ENCODE data around the gene INTS3.
"Not testable (repeated sequence)": the region's sequence is repeated elsewhere in the genome, so short reads cannot be mapped to it uniquely, and the experiment has no call there.

INTS3 gene

GRCh38 chr1:153779781-153780541 is 52.1 kb downstream of the INTS3 start:
- peak; percentile 57 for DNase-seq (ENCODE audit: low read depth)

DNA sequence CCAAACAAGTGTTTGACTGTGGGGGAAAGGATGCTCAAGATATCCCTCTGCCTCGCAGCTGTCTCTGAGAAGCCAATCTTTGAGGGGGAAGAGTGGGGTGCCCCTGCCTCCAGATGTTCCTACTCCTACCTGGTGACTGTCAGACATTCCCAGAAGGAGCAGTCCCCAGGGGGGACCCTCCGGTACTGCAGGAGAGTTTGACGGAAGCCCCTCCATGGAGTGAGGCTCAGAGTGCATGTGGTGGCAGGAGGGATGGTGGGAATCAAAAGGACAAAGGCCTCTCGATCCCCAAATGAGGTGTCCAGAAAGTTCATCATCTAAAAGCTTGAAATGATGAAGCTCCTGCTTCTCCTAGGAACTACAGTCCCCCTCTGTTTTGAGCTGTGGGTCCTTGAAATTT is 52.7 kb downstream of the INTS3 start:
- no peak for DNase-seq (ENCODE audit: low read depth)

GRCh38 chr1:153782648-153783047 is 54.8 kb downstream of the INTS3 start:
- DNase-seq (ENCODE audit: low read depth) = not testable (repeated sequence)

DNA sequence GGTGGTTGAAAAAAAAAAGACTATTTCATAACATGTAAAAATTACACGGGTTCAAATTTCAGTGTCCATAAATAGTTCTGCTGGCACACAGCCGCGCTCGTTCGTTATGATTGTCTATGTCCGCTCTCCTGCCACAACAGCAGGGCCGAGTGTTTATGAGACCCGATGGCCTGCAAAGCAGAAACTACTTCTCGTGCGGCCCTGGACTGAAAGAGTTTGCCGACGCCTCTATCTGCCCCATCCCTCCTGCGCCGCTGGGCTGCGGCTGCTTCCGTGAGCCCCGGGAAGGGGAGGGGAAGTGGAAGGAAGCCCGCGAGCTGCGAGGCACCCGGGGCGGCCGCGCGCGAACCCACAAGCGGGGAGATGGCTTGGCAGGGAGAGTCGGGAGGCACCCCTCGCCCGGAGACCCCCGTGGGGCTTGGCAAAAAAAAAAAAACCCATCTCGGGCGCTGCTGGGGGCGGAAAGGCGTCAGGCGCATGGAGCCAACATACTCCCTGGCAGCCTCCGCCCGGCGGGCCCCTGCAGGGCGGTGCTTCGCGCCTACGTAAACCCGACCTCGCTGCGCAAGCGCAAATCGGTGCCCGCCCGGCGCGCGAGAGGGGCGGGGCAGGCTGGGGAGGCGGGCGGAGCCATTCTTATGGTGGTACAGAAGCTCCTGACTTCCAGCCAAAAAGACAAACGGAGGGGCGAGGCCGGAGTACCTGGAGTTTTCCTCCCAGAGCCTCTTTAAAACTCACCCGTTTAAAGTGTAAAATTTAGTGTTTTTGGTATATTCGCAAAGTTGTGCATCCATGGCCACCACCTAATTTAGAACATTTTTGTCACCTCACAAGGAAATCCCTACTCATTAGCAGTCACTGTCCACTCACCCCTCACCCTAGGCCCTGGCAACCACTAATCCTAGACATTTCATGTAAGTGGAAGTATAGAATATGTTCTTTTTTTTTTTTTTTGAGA is 55.7 kb downstream of the INTS3 start:
- DNase-seq (ENCODE audit: low read depth) = peak; percentile 82

DNA sequence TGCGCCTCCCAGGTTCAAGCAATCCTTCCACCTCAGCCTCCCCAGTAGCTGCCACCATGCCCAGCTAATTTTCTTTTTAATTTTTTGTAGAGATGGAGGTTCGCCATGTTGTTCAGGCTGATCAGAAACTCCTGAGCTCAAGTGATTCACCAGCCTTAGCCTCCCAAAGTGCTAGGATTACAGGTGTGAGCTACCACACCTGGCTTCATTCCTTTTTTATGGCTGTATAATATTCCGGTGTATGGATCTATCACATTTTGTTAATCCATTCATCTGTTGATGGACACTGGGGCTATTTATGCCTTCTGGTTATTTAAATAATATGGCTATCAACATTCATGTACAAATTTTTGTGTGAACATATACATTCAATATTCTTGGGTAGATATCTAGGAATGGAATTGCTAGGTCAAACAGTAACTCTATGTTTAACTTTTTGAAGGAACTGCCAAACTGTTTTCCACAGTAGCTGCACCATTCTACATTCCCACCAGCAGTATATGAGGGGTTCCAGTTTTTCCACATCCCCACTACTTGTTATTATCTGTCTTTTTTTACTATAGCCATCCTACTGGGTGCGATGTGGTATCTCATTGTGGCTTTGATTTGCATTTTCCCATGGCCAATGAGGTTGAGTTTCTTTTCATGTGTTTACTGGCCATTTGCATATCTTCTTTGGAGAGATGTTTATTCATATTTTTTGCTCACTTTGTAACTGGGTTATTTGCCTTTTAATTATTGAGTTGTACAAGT is 58.4 kb downstream of the INTS3 start:
- no peak for DNase-seq (ENCODE audit: low read depth)

DNA sequence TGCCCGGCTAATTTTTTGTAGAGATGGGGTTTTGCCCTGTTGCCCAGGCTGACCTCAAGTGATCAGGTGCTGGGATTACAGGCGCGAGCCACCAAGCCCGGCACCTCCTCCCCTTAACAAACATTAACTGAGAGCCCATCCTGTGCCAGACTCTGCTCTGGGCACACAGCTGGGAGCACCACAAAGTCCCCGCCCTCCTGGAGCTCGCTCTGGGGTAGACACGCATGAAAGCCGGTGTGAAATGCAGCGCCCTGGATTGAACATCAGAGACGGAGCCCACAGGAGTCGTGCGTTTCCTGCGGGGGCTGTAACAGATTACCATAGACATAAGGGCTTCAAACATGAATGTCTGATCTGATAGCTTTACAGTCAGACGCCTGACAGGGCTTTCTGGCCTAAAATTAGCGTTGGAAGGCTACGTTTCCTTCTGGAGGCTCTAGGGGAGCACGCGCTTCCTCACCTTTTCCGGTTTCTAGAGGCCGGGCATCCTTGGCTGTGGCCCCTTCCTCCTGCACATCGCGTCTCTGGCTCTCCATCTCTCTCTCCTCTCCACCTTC is 61.7 kb downstream of the INTS3 start:
- DNase-seq (ENCODE audit: low read depth) = no peak

- DNase-seq (ENCODE audit: low read depth) = peak; percentile 48
Observed at GRCh38 chr1:153790313-153790965, 62.6 kb downstream of the INTS3 start.

- peak; percentile 98 for DNase-seq (ENCODE audit: low read depth)
Observed at GRCh38 chr1:153790966-153791647, 63.3 kb downstream of the INTS3 start.

- peak; percentile 77 for DNase-seq (ENCODE audit: low read depth)
Observed at GRCh38 chr1:153791648-153792253, 63.9 kb downstream of the INTS3 start.

- no peak for DNase-seq (ENCODE audit: low read depth)
Observed at GRCh38 chr1:153792631-153793041, 64.8 kb downstream of the INTS3 start.

GRCh38 chr1:153793261-153793972 is 65.6 kb downstream of the INTS3 start:
- DNase-seq (ENCODE audit: low read depth) = no peak

- no peak for DNase-seq (ENCODE audit: low read depth)
Observed at GRCh38 chr1:153793973-153794615, 66.2 kb downstream of the INTS3 start.

DNA sequence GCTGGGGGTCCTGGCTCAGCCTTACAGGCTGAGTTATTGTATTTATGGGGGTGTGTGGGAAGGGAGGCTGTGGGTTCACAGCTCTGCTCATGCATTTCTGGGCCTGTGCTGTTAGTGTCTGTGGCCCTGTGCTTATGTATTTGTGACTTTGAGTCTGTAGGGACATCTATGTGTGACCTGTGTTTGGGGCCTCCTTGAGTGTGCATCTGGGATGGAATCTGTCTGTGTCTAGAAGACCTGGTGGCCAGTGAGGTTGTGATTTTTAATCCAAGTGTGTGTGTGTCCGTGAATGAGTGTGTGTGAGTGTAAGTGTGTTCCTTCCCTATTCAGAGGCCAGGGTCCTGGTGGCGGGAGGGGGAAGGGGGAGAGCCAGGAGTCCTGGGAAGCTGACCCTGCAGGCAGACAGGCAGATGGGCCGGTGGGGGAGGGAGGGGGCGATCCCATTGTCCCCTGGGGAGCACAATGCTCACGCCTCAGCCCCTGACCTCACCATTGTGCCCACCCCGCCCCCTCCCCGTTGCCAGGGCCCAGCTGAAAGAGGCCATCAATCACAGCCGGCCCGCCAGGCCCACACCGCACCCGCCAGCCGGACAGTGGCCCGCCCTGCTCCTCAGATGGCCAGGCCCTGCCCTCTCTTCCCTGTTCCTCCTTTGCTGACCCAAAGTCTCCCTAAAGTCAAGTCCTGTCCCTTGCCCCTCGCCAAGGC is 66.9 kb downstream of the INTS3 start:
- DNase-seq (ENCODE audit: low read depth) = no peak

GRCh38 chr1:153795330-153795837 is 67.5 kb downstream of the INTS3 start:
- no peak for DNase-seq (ENCODE audit: low read depth)

DNA sequence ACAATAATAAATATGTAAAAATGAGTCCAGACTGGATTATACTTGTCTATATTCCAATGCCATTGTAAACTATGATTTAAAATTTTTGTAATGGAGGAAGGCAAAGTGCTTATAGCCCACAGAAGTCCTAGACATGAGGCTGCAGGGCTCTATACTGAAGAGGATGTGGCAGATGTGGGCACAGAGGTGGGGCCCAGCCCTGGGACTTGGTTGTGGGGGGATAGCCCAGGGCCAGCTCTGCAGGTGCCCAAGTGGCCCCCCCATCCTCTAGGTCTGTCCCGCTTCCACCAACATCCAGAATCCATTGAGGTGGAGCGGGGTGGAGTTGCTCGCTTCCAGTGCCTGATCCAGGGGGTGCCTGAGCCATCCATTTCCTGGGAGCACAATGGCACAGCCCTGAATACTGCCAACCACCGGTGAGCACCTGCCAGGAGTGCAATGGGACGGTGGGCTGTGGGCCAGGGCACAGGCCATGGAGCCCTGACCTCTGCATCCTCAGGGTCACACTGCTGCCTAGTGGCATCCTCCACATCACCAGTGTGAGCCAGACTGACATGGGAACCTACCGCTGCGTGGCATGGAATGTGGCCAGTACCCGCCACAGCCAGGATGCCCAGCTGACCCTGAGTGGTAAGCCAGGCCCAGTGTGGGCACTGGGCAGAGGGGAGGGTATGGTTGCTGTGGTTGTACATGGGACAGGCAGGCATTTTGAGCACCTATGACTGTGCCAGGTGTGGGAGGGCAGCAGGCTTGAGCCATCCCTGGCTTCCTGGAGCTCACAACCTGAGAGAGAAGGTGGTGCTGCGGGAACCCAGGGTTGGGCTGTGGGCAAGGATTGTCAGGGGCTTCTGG is 68.3 kb downstream of the INTS3 start:
- DNase-seq (ENCODE audit: low read depth) = no peak

DNA sequence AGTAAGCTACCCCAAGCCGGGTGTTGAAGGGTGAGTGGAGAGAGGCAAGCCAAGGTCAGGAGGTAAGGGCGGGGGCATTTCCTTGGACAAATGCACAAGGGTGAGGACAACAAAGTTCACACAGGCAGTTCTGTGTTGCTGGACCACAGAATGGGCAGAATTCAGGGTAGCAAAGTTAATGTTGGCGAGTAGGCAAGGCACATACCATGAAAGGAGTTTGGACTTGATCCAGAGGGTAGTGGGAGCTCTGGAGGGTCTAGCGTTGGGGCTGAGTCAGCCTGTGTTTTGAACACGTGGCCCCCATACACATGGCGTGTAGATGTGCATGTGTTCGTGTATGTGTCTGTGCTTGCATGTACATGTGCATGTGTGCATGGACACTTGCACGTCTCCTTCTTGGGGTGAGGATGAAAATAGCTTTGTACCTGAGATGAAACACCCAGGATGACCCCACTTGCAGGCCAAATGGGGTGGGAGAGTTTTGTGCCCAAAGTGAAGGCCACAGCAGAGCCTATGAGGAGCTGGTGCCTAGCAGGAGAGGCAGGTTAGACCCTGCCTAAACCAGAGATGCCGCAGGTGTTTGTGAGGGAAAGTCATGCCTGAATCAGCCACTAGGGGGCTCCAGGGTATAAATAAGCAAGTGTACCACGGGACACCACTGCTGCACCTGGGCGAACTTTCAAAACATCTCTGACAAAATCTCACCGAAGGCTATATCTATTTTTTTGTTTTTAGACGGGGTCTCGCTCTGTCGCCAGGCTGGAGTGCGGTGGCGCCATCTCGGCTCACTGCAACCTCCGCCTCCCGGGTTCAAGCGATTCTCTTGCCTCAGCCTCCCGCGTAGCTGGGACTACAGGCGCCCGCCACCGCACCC is 69.2 kb downstream of the INTS3 start:
- peak; percentile 56 for DNase-seq (ENCODE audit: low read depth)

DNA sequence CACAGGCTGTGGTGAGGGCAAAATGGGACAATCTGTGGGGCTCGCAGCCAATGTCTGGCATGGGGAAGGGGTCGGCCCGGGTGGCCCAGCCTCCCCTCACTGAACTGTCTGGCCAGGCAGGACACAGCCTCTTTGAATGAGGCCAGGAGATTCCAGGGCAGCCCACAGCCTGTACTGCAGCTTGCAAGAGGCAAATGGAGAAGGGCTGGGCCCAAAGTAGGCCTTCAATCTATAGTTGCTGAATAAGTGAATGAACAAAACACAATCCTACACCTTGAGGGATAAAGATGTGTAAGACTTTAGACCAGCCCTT is 70.6 kb downstream of the INTS3 start:
- no peak for DNase-seq (ENCODE audit: low read depth)

Measured in amniotic epithelial cell (primary cell).